ENCODE data around the gene PSME3IP1.

- TF ChIP-seq CTCF (IDR thresholded peaks at IDR 0.05) (no peak), POLR2A (IDR thresholded peaks at IDR 0.05) (no peak)
These were observed 48.3 kb upstream of the PSME3IP1 start for GRCh38 chr16:57233944-57234706.

All from adrenal gland (tissue), 5 donors.